Lower leg skin (tissue), 3 donors: ENCODE data around the gene KCTD19.

Experiments used
- CTCF ChIP-seq, 3 donors: fragments of 450-650 bp; IDR thresholded peaks; one replicate each; pipeline ENCODE4 v1.5.1; 2016; ENCODE audit warnings: antibody characterized with exemption in 3 of 3, mild to moderate bottlenecking in 3 of 3, moderate library complexity in 2 of 3
- POLR2A ChIP-seq, 2 donors: fragments of 450-650 bp; IDR thresholded peaks; one replicate each; pipeline ENCODE4 v1.6.1; 2016 to 2017; ENCODE audit warnings: antibody characterized with exemption in 2 of 2, mild to moderate bottlenecking in 1 of 2, moderate library complexity in 1 of 2

DNA sequence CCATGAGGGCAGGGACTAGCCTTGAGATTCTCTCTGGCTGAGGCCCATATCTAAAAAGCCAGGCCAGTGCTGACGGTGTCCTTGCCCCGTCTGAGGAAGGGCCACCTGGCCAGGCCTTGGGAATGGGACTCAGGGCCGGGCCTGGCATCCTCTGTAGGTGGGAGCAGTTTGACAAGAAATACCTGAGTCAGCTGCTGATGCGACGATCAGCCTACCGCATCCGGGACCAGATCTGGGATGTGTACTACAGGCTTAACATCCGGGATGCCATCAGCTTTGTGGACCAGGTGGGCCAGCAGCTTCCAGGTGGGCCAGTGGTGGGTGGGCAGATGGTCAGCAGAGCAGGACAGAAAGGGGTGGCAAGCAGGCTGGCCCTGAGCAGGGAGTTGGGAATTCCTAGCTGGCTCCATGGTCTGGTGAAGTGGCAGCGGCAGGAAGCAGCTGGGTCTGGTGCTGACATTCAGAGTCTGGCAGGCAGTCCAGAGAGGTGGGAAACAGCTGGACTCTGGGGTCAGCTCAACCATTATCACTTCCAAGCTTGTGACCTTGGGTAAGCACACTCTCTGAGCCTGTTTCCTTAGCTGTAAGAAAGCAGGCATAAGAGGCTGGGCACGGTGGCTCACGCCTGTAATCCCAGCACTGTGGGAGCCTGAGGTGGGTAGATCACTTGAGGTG is 68.2 kb downstream of the KCTD19 start:
- TF ChIP-seq POLR2A (IDR thresholded peaks at IDR 0.05) (no peak), CTCF (IDR thresholded peaks at IDR 0.05) (no peak)
